ENCODE measurements around the gene ATXN2L. TPM values are rescaled to one million over a fixed set of nuclear protein-coding genes. Genes with fewer than 3 reads are reported as not detected.
"Not testable (repeated sequence)": the region's sequence is repeated elsewhere in the genome, so short reads cannot be mapped to it uniquely, and the experiment has no call there.

Gene ATXN2L
- total RNA-seq, 2 experiments from 2014 or later = 392 to 408 TPM

DNA sequence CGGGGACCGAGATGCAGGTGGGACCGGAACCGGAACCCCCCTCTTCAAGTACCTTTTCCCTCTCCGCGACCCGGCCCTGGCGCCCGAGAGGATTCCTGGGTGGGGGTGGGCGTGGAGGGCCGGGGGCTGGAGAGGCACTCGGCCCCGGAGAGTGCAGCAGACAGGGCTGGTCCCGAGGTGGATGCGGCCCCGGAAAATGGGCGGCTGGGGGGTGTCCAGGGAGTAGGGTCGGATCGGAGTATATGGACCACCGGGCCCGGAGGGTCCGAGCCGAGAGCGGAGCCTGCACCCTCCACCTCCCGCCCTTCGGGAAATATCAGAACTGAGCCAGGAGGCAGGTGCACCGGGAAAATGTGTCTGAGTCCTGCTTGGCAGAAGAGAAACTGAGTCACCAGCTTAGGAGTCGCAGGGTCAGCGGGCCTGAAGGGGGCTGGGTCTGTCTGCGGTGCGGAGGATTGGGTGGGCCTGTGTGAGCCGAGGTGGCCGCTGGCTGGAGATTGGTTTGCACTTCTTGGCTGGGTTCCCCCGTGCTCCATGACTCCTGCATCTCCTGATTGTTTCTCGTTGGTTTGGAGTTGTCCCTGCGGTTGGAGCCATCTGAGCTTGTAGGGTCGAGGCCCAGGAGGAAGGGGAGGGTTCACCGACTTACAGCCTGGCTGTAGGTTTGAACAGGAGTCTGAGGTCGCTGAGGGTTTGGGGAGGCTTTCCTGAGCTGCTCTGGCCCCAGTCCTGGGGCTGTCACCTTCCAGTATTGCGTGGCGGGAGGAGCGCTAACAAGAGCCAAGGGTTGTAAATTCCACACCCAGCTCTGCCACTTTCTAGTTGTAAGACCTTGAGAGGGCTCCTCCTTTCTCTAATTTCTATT is 41.4 kb downstream of the ATXN2L start:
- DNase-seq = peak; percentile 21

DNA sequence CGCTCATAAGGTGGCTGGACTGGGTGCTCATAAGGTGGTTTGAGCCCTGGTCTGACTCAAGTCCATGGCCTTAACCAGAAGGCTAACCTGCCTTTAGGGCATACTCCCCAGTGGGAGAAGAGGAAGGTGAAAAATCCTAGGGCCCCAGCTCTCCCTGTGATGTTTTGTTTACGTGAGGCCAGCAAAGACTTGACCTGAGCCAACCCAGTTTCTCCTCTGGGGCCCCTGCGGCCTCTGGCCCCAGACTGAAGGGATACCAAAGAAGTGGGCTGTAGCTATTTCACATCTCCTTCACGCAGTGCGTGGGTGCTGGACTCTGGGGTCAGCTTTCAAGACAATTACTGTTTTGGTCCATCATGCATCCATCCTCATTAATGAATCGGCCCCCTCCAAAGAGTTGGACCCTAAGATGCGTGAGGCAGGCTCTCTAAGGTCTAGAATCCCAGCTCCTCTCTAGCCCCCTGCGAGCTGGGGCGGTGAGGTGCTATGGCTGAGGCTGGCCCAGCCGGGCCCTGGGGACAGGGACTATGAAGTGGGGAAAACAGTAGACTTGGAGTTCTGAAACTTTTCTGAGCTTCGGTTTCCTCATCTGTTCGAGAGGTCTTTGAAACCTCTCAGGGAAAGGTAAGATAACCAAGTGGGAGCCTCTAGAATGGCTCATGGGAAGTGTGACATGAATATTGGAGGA is 42.3 kb downstream of the ATXN2L start:
- Mint-ChIP-seq H3K4me3 (peak overlapping the region; percentile 95), H3K9me3 (no peaks in the 10 kb centered on the region), H3K27ac (no peak overlapping the region), H3K36me3 (ENCODE audit: low read depth) (peaks cover 7% of the 10 kb centered on the region), H3K27me3 (ENCODE audit: low read depth) (no peaks in the 10 kb centered on the region), H3K4me1 (ENCODE audit: low read depth) (peaks cover 17% of the 10 kb centered on the region)
- CTCF ChIA-PET = interaction anchor here (1.1 to 3.2 kb wide), 5 partner anchors 8 to 80 kb away, joined by 3 to 20 read pairs (median 5); partner anchors contain the start of genes ATXN2L and TUFM
- DNase-seq = no peak
- intact Hi-C loops (cut with micrococcal nuclease) = no loop called here

More for the DNA sequence above, 41.4 kb downstream of the ATXN2L start:
- intact Hi-C loops (cut with micrococcal nuclease) = loop anchor here (1.0 to 5.0 kb wide), 6 partner anchors 15 to 158 kb away; partner anchors contain the start of gene TUFM
- CTCF ChIA-PET = interaction anchor here (1.2 to 3.2 kb wide), 4 partner anchors 7 to 81 kb away, joined by 3 to 20 read pairs (median 5); partner anchors contain the start of genes ATXN2L and TUFM
- Mint-ChIP-seq H3K36me3 (ENCODE audit: low read depth) (peaks cover 6% of the 10 kb centered on the region), H3K27me3 (ENCODE audit: low read depth) (no peaks in the 10 kb centered on the region), H3K27ac (peak overlapping the region; percentile 96), H3K4me3 (peak overlapping the region; percentile 95), H3K9me3 (no peaks in the 10 kb centered on the region), H3K4me1 (ENCODE audit: low read depth) (peaks cover 17% of the 10 kb centered on the region)

DNA sequence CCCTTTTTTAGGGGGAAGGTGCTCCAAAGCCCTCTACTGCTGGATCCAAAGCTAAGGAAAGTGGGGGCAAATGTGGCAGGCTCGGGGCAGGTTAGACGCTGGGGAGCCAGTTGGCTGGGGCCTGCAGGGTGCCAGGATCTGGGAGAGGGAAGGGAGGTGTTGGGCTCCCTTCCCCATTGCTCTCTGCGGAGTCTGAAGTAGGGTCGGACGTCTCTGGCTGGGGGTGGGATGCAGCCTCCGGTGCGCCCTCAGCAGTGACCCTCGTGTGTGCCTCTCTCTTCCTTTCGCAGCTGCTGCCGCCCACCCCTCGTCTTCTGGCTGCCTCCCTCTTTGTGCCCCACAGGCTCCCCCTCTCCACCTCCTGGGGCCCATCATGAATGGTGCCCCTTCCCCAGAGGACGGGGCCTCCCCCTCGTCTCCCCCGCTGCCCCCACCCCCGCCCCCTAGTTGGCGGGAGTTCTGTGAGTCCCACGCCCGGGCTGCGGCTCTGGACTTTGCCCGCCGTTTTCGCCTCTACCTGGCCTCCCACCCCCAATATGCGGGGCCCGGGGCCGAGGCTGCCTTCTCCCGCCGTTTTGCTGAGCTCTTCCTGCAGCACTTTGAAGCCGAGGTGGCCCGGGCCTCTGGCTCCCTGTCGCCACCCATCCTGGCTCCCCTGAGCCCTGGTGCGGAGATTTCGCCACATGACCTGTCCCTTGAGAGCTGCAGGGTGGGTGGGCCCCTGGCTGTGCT is 43.1 kb downstream of the ATXN2L start:
- Mint-ChIP-seq H3K27me3 (ENCODE audit: low read depth) (no peaks in the 10 kb centered on the region), H3K4me1 (ENCODE audit: low read depth) (peaks cover 17% of the 10 kb centered on the region), H3K36me3 (ENCODE audit: low read depth) (peaks cover 9% of the 10 kb centered on the region), H3K4me3 (no peak overlapping the region), H3K9me3 (no peaks in the 10 kb centered on the region), H3K27ac (no peak overlapping the region)
- no peak for DNase-seq
- intact Hi-C loops (cut with micrococcal nuclease) = no loop called here
- CTCF ChIA-PET = interaction anchor here (1.1 to 2.1 kb wide), 3 partner anchors 11 to 79 kb away, joined by 3 to 9 read pairs (median 3); partner anchors contain the start of gene ATXN2L

DNA sequence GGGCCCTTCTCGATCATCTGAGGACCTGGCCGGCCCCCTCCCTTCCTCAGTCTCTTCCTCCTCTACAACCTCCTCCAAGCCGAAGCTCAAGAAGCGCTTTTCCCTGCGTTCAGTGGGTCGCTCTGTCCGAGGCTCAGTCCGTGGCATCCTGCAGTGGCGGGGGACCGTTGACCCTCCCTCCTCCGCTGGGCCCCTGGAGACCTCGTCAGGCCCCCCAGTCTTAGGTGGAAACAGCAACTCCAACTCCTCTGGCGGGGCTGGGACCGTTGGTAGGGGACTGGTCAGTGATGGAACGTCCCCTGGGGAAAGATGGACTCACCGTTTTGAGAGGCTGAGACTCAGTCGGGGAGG is 43.6 kb downstream of the ATXN2L start:
- CTCF ChIA-PET = interaction anchor here (1.1 to 2.1 kb wide), 2 partner anchors 11 to 78 kb away, joined by 3 to 9 read pairs; no protein-coding TSS in a partner anchor
- H3K36me3 Mint-ChIP-seq (ENCODE audit: low read depth) = peaks cover 9% of the 10 kb centered on the region
- no peak overlapping the region for H3K4me3 Mint-ChIP-seq
- intact Hi-C loops (cut with micrococcal nuclease) = no loop called here
- H3K4me1 Mint-ChIP-seq (ENCODE audit: low read depth) = peaks cover 17% of the 10 kb centered on the region
- no peak overlapping the region for H3K27ac Mint-ChIP-seq
- no peaks in the 10 kb centered on the region for H3K9me3 Mint-ChIP-seq
- H3K27me3 Mint-ChIP-seq (ENCODE audit: low read depth) = no peaks in the 10 kb centered on the region
- DNase-seq = no peak

DNA sequence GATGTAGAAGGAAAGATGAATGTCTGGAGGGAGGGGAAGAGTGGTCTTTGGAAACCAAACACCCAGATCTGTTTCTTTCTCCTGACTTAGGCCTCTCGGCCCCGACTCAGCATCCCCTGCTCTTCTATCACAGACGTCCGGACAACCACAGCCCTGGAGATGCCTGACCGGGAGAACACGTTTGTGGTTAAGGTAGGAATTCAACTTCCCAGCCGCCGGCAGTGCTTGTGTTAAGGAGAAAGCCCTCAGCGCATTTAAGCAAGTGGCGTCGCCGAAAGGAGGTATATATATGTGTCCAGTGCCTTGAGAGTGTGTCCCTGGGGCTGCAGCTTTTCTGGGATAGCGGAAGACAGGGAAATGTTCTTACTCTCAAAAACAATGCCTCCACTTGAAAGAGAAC is 44.4 kb downstream of the ATXN2L start:
- no peaks in the 10 kb centered on the region for H3K27me3 Mint-ChIP-seq (ENCODE audit: low read depth)
- H3K36me3 Mint-ChIP-seq (ENCODE audit: low read depth) = peaks cover 5% of the 10 kb centered on the region
- H3K9me3 Mint-ChIP-seq = no peaks in the 10 kb centered on the region
- peak overlapping the region; percentile 15 for H3K27ac Mint-ChIP-seq
- no peak overlapping the region for H3K4me3 Mint-ChIP-seq
- intact Hi-C loops (cut with micrococcal nuclease) = no loop called here
- CTCF ChIA-PET = interaction anchor here (2.1 kb wide), 1 partner anchor 78 kb away, joined by 9 read pairs; no protein-coding TSS in a partner anchor
- H3K4me1 Mint-ChIP-seq (ENCODE audit: low read depth) = peaks cover 9% of the 10 kb centered on the region
- DNase-seq = no peak

DNA sequence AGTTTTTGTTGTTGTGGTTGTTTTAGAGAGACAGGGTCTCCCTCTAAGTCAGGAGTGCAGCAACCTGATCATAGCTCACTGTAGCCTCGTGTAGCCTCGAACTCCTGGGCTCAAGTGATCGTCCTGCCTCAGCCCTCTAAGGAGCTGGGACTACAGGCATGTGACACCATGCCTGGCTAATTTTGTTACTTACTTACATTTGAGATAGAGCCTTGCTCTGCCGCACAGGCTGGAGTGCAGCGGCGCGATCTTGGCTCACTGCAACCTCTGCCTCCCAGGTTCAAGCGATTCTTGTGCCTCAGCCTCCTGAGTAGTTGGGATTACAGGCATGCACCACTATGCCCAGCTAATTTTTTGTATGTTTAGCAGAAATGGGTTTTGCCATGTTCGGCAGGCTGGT is 44.8 kb downstream of the ATXN2L start:
- DNase-seq; H3K4me3 Mint-ChIP-seq; H3K36me3 Mint-ChIP-seq (ENCODE audit: low read depth); intact Hi-C loops (cut with micrococcal nuclease); H3K27ac Mint-ChIP-seq; H3K4me1 Mint-ChIP-seq (ENCODE audit: low read depth); H3K9me3 Mint-ChIP-seq; H3K27me3 Mint-ChIP-seq (ENCODE audit: low read depth): not testable (repeated sequence)
- CTCF ChIA-PET = interaction anchor here (2.1 kb wide), 1 partner anchor 77 kb away, joined by 9 read pairs; no protein-coding TSS in a partner anchor

DNA sequence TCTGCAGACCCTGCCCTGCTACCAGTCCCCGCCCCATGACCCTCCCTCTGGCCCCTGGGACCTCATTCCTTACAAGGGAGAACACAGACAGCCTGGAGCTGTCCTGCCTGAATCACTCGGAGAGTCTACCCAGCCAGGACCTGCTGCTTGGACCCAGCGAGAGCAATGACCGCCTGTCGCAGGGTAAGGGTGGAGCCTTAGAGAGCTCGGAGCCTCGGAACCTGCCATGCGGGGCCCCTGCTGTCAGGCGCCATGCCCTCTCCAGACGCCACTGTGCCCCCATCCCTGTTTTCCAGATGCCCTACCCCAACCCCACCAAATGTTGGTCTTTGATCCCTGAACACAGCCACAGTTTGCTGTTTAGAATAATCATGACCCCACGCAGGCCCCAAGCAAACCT is 46.4 kb downstream of the ATXN2L start:
- H3K27ac Mint-ChIP-seq = no peak overlapping the region
- peaks cover 5% of the 10 kb centered on the region for H3K36me3 Mint-ChIP-seq (ENCODE audit: low read depth)
- peaks cover 7% of the 10 kb centered on the region for H3K4me1 Mint-ChIP-seq (ENCODE audit: low read depth)
- H3K4me3 Mint-ChIP-seq = no peak overlapping the region
- intact Hi-C loops (cut with micrococcal nuclease) = no loop called here
- H3K27me3 Mint-ChIP-seq (ENCODE audit: low read depth) = no peaks in the 10 kb centered on the region
- no peak for DNase-seq
- CTCF ChIA-PET = interaction anchor here (2.6 kb wide), 1 partner anchor 75 kb away, joined by 17 read pairs; no protein-coding TSS in a partner anchor
- H3K9me3 Mint-ChIP-seq = no peaks in the 10 kb centered on the region

DNA sequence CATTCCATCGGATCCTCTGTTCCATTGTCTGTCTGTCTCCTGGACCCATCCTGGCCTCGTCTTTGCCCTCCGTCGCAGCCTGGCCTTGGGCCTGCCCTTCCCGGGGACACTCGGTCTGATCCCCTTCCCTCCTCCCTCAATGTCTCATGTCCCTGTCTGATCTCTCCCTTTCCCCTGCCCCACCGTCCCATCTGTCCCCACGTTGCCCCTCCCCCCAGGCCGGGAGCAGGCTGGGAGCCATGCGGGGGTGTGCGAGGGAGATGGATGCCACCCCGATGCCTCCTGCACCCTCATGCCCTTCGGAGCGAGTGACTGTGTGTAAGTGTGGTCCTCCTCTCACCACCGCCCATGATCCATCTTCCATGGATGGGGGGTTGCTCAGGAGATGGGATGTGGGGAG is 50.2 kb downstream of the ATXN2L start:
- H3K27me3 Mint-ChIP-seq (ENCODE audit: low read depth) = no peaks in the 10 kb centered on the region
- no peak overlapping the region for H3K4me3 Mint-ChIP-seq
- H3K27ac Mint-ChIP-seq = no peak overlapping the region
- CTCF ChIA-PET = interaction anchor here (0.5 to 4.3 kb wide), 5 partner anchors 14 to 1281 kb away, joined by 3 to 26 read pairs (median 5); no protein-coding TSS in a partner anchor
- intact Hi-C loops (cut with micrococcal nuclease) = no loop called here
- H3K9me3 Mint-ChIP-seq = no peaks in the 10 kb centered on the region
- H3K4me1 Mint-ChIP-seq (ENCODE audit: low read depth) = no peaks in the 10 kb centered on the region
- H3K36me3 Mint-ChIP-seq (ENCODE audit: low read depth) = peaks cover 6% of the 10 kb centered on the region
- DNase-seq = no peak

DNA sequence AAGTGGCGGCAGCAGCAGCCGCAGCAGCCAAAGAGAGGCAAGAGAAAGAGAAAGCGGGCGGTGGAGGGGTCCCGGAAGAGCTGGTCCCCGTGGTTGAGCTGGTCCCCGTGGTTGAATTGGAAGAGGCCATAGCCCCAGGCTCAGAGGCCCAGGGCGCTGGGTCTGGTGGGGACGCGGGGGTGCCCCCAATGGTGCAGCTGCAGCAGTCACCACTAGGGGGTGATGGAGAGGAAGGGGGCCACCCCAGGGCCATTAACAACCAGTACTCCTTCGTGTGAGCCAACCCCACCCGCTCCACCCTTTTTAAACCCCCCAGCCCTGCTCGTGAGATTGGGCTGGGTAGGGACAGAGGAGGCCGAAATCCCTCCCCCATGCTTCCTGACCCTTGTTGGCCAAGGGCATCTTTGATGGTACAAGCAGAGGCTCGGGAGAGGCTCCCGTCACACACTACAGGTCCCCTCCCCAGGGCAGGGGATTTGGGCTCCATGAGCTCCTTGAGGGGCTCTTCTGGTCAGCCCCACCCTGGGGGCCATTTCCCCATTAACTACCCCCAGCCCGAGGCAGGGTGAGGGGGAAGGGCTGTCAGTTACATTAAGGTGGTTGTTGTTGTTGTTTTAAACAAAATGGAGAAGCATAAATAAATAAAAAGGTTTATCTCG is 50.9 kb downstream of the ATXN2L start:
- intact Hi-C loops (cut with micrococcal nuclease) = no loop called here
- H3K4me1 Mint-ChIP-seq (ENCODE audit: low read depth) = peaks cover 5% of the 10 kb centered on the region
- H3K4me3 Mint-ChIP-seq = no peak overlapping the region
- no peak overlapping the region for H3K27ac Mint-ChIP-seq
- H3K9me3 Mint-ChIP-seq = no peaks in the 10 kb centered on the region
- no peaks in the 10 kb centered on the region for H3K27me3 Mint-ChIP-seq (ENCODE audit: low read depth)
- peak; percentile 62 for DNase-seq
- H3K36me3 Mint-ChIP-seq (ENCODE audit: low read depth) = peaks cover 6% of the 10 kb centered on the region
- CTCF ChIA-PET = interaction anchor here (0.6 to 4.3 kb wide), 8 partner anchors 12 to 1281 kb away, joined by 3 to 26 read pairs (median 4); no protein-coding TSS in a partner anchor

DNA sequence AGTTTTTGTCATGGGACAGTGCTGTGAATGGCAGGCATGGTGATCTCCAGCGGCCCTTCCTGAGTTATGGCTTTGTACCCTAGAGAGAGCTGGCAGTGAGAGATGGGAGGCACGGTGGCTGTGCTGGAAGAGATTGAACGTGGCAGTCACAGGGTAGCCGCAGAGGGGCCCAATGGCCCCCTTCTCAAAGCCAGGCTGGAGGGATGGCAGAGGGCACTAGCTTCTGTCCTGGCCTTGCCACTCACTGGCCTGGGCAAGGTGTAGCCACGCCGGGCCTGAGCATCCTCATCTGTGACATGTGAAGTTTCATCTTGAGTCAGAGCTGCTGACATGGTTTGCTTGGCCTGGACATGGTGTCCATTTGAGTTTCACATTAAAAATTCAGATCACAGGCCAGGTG is 51.6 kb downstream of the ATXN2L start:
- intact Hi-C loops (cut with micrococcal nuclease) = no loop called here
- Mint-ChIP-seq H3K9me3 (no peaks in the 10 kb centered on the region), H3K4me3 (no peak overlapping the region), H3K4me1 (ENCODE audit: low read depth) (peaks cover 11% of the 10 kb centered on the region), H3K27ac (no peak overlapping the region), H3K27me3 (ENCODE audit: low read depth) (no peaks in the 10 kb centered on the region), H3K36me3 (ENCODE audit: low read depth) (peaks cover 6% of the 10 kb centered on the region)
- CTCF ChIA-PET = interaction anchor here (0.6 to 4.3 kb wide), 8 partner anchors 12 to 106 kb away, joined by 3 to 26 read pairs (median 4); no protein-coding TSS in a partner anchor
- no peak for DNase-seq

Measured in activated naive CD4-positive, alpha-beta T cell treated with anti-CD3 and anti-CD28 coated beads for 36 hours (primary cell).